Upper lobe of left lung (tissue), 4 donors: Measurements from ENCODE around the gene PPIA.

Experiments
- CTCF ChIP-seq, 6 experiments: fragments of 450-650 bp in 4 of 6; fragments of 200-600 bp in 2 of 6; sonication (generic) in 2 of 6; IDR thresholded peaks; one replicate each; pipeline ENCODE4 v1.5.1; 2016 to 2019; ENCODE audit warnings: antibody characterized with exemption in 6 of 6
- EP300 ChIP-seq, 4 donors: sonication (generic); formaldehyde crosslinking; IDR thresholded peaks; one replicate each; pipeline ENCODE4 v1.5.1; 2017; ENCODE audit warnings: antibody characterized with exemption in 4 of 4, control low read depth in 2 of 4
- POLR2AphosphoS5 ChIP-seq, 2 donors: sonication (generic); formaldehyde crosslinking; IDR thresholded peaks; one replicate each; pipeline ENCODE4 v1.5.1; 2017; ENCODE audit warnings: antibody characterized with exemption in 2 of 2

- TF ChIP-seq POLR2AphosphoS5 (IDR thresholded peaks at IDR 0.05) (no peak), CTCF (IDR thresholded peaks at IDR 0.05) (no peak), EP300 (IDR thresholded peaks at IDR 0.05) (no peak)
Measured at GRCh38 chr7:44775383-44776107, 20.9 kb upstream of the PPIA start.
